GM10248 (cell line): ENCODE measurements around the gene TNPO1.

Experiments used
- CTCF ChIA-PET: fragments of 300-600 bp; sonication (Branson Sonifier 250); formaldehyde crosslinking; extraction: SDS; loops from one replicate; lab custom pipeline; 2021; ENCODE audit warnings: antibody characterized with exemption; lab: Yijun Ruan, JAX
- POLR2A ChIA-PET: fragments of 350-650 bp; sonication (Branson Sonifier 250); formaldehyde crosslinking; extraction: SDS; loops from one replicate; lab custom pipeline; 2020; ENCODE audit warnings: antibody characterized with exemption; lab: Yijun Ruan, JAX
- DNase-seq: peaks from one replicate; pipeline ENCODE4 v3.0.0; 2012; ENCODE audit errors: extremely low spot score
- TF ChIP-seq, protein P1 (sequence below): IDR thresholded peaks from 2 replicates; pipeline ENCODE4 v1.5.1; 2012; ENCODE audit warnings: mild to moderate bottlenecking, low read depth; ENCODE audit errors: extremely low read depth, missing control alignments, control extremely low read depth

Gene TNPO1

DNA sequence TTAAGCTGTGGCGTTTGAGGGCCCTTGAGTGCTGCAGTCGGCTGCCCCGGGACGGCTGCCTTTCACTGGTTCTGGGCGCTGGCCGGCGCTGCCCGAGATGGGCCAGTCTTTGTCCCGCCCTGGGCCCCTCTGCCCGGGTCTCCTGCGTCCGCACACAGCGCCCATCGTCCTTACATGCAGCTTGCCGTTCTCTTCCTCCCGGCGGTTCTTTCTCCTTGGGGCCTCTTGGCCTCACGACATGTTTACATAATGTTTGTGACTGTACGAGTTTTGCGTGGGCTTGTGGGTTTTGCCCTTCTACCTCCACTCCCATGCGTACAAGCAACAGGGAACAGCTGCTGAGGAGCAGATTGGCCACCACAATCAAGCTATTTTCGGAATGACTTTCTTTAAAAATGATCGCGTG is 618 bp downstream of the TNPO1 start:
- CTCF ChIA-PET: interaction anchor here (1.1 to 5.3 kb wide), 12 partner anchors 12 to 509 kb away, joined by 3 to 66 read pairs (median 12); no protein-coding TSS in a partner anchor

DNA sequence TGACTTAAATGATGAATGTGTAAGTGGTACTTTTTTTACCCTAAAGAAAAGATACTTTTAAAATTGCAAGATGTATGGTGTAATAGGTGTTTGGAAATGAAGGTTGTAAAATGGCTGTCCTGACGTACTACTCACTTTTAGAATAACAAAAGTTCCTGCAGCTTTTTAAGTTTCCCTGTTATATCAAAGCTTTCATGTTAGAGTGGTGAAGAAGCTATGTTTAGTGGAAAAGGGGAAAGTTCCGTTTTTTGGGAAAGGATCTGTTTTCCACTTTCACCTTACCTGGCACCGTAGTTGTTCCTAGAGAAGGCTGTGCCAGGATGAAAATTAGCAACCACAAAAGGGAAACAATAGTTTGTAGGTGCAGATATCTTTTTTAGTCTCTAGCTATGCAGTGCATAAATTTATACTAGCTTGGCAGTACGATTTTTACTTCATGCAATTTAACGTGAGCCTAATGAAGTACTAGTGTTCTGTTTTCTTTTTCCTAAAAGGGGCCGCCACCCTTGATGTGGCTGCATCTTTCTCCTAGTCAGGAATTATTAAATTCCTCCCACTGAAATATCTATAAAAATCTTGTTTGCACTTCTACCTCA is 1.3 kb downstream of the TNPO1 start:
- TF ChIP-seq, protein P1, sequence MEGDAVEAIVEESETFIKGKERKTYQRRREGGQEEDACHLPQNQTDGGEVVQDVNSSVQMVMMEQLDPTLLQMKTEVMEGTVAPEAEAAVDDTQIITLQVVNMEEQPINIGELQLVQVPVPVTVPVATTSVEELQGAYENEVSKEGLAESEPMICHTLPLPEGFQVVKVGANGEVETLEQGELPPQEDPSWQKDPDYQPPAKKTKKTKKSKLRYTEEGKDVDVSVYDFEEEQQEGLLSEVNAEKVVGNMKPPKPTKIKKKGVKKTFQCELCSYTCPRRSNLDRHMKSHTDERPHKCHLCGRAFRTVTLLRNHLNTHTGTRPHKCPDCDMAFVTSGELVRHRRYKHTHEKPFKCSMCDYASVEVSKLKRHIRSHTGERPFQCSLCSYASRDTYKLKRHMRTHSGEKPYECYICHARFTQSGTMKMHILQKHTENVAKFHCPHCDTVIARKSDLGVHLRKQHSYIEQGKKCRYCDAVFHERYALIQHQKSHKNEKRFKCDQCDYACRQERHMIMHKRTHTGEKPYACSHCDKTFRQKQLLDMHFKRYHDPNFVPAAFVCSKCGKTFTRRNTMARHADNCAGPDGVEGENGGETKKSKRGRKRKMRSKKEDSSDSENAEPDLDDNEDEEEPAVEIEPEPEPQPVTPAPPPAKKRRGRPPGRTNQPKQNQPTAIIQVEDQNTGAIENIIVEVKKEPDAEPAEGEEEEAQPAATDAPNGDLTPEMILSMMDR: no peak
- no peak for DNase-seq
- ChIA-PET CTCF (interaction anchor here (1.1 to 5.3 kb wide), 15 partner anchors 11 to 510 kb away, joined by 3 to 66 read pairs (median 7); no protein-coding TSS in a partner anchor), POLR2A (interaction anchor here (0.5 to 1.0 kb wide), 3 partner anchors 84 to 352 kb away, joined by 3 read pairs; no protein-coding TSS in a partner anchor)

More for the DNA sequence above, 618 bp downstream of the TNPO1 start:
- TF ChIP-seq, protein P1: no peak
- POLR2A ChIA-PET: interaction anchor here (0.8 to 1.0 kb wide), 2 partner anchors 206 to 351 kb away, joined by 3 read pairs; no protein-coding TSS in a partner anchor
- DNase-seq: peak; percentile 59

DNA sequence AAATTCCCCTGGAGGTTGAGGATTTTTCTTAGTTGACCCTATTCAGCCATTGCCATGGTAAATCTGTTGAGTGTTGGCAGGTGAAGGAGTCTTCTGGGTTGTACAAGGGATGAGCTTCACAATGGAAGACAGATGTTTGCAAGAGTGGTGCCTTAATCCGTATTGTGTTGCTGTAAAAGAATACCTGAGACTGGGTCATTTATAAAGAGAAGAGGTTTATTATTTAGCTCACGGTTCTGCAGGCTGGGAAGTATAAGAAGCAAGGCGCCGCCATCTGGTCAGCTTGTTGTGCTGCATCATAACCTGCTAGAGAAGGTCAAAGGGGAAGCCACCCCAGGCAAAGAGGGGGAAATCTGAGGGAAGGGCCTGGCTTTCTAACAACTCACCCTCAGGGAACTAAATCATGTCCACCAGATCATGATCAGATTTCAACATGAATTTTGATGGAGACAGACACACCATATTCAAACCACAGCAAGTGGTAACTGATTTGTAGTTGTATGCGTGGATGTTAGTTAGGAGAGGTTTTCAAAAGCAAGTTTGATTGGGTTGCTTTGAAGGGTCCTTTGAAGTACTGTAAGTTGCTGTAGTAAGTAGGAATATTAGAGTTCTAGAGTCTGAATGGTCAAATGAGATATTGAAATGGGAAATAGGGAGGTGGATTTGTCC is 2.5 kb downstream of the TNPO1 start:
- DNase-seq: peak; percentile 38
- CTCF ChIA-PET: interaction anchor here (0.7 to 5.3 kb wide), 21 partner anchors 9 to 511 kb away, joined by 3 to 66 read pairs (median 5); partner anchors contain the start of gene FCHO2
- POLR2A ChIA-PET: interaction anchor here (0.5 to 0.6 kb wide), 2 partner anchors 40 to 517 kb away, joined by 3 read pairs; no protein-coding TSS in a partner anchor
- TF ChIP-seq, protein P1: peak; percentile 83

DNA sequence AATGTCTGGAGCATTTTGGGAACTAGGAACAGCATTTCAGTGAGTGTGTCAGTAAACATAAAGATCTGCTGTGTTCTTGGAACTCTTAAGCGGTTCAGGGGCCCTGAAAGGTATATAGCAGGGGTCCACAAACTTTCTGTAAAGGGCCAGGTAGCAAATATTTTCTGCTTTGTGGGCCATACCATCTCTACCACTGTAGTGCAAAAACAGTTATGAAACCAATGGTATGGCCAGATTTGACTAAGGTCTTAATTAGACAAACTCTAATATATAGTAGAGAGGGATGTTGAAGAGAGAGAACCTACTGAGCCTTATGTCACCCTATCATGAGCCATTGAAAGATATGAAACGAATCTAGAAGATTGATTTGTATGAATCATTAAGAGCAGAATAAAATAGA is 5.3 kb downstream of the TNPO1 start:
- ChIA-PET POLR2A (no interaction called here), CTCF (interaction anchor here (5.3 kb wide), 1 partner anchor 7 kb away, joined by 66 read pairs; no protein-coding TSS in a partner anchor)
- TF ChIP-seq, protein P1: no peak
- DNase-seq: no peak

DNA sequence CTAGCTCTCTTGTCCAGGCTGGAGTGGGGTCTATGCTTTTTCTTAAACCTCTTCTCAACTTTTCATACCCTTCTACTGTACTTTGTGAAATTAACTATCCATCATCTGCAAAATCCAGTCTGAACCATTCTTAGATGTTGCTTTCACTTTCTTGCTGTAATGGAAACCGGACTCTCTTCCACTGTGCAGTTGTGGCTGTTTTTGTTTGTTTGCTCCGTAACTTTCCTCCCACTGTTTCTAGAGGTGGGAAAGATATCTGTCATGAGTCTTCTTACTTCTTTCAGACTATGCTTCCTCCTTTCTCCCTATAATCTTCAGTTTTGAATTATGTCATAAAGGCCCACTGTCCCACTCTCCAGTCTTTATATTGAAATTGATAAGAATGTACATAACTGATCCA is 6.5 kb downstream of the TNPO1 start:
- POLR2A ChIA-PET: no interaction called here
- no peak for DNase-seq
- TF ChIP-seq, protein P1: no peak
- CTCF ChIA-PET: interaction anchor here (1.0 kb wide), 1 partner anchor 15 kb away, joined by 3 read pairs; no protein-coding TSS in a partner anchor

DNA sequence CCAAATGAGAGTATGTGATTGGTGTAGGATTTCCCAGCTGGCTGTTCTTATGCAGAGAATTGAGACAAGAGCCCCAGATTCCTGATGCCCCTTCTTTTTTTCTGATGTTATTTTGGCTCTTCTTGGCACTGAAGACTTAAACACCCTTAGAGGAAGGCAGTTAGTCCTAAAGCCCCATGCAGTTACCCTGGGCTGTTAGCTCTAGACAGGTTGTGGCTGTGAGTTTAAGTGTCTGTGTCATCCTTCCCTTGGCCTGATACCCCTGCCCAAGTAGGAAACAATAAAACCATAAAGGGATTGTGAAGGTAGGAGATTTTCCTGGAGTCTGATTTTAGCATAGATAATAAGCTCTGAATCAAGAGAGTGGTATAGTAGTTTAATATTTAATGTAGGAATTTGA is 13.2 kb downstream of the TNPO1 start:
- POLR2A ChIA-PET: no interaction called here
- DNase-seq: no peak
- TF ChIP-seq, protein P1: no peak
- CTCF ChIA-PET: interaction anchor here (1.4 to 8.0 kb wide), 4 partner anchors 8 to 19 kb away, joined by 4 to 66 read pairs (median 4); partner anchors contain the start of gene TNPO1
